GM12878 (cell line): ENCODE measurements around the gene THRAP3.

Source experiments
- CEBPB ChIP-seq, 2 experiments: fragments of 150-350 bp in 1 of 2; IDR thresholded peaks; 2 replicates each; pipeline ENCODE4 v1.6.1; 2012 to 2014; ENCODE audit warnings: low read depth in 2 of 2, low read length in 2 of 2, borderline replicate concordance in 1 of 2, inconsistent platforms in 1 of 2
- GABPA ChIP-seq: IDR thresholded peaks from 2 replicates; pipeline ENCODE4 v1.6.1; 2014; ENCODE audit warnings: antibody characterized with exemption, low read depth, mild to moderate bottlenecking, inconsistent platforms
- MXI1 ChIP-seq: fragments of 150-350 bp; IDR thresholded peaks from 2 replicates; pipeline ENCODE4 v1.6.1; 2011; ENCODE audit warnings: low read depth, mild to moderate bottlenecking, inconsistent platforms, low read length, improper control_type of control experiment
- RELA ChIP-seq: fragments of 450-650 bp; IDR thresholded peaks from 2 replicates; pipeline ENCODE4 v1.8.0; 2014; ENCODE audit warnings: borderline replicate concordance; ENCODE audit not compliant: partially characterized antibody
- ZNF622 ChIP-seq: fragments of 450-650 bp; IDR thresholded peaks from 2 replicates; pipeline ENCODE4 v1.6.1; 2017; ENCODE audit warnings: mild to moderate bottlenecking, inconsistent platforms
- TF ChIP-seq, protein P1 (sequence below): IDR thresholded peaks from 2 replicates; pipeline ENCODE4 v1.6.1; 2011; ENCODE audit warnings: low read depth, low read length, improper control_type of control experiment, borderline replicate concordance
- TF ChIP-seq, protein P2 (sequence below): fragments of 450-650 bp; conservative IDR thresholded peaks from 2 replicates; pipeline ENCODE4 v1.6.1; 2017; ENCODE audit warnings: mild to moderate bottlenecking, moderate library complexity
- TF ChIP-seq, protein P3 (sequence below), 3 experiments: IDR thresholded peaks in 2 of 3; conservative IDR thresholded peaks in 1 of 3; 2 replicates each; pipeline ENCODE4 v1.5.1; 2011; ENCODE audit warnings: low read depth in 3 of 3, low read length in 3 of 3, mild to moderate bottlenecking in 3 of 3, control low read depth in 2 of 3, moderate library complexity in 2 of 3, inconsistent platforms in 1 of 3, mixed read lengths in 1 of 3; ENCODE audit not compliant: control insufficient read depth in 2 of 3, insufficient read depth in 1 of 3; ENCODE audit errors: extremely low read depth in 1 of 3

DNA sequence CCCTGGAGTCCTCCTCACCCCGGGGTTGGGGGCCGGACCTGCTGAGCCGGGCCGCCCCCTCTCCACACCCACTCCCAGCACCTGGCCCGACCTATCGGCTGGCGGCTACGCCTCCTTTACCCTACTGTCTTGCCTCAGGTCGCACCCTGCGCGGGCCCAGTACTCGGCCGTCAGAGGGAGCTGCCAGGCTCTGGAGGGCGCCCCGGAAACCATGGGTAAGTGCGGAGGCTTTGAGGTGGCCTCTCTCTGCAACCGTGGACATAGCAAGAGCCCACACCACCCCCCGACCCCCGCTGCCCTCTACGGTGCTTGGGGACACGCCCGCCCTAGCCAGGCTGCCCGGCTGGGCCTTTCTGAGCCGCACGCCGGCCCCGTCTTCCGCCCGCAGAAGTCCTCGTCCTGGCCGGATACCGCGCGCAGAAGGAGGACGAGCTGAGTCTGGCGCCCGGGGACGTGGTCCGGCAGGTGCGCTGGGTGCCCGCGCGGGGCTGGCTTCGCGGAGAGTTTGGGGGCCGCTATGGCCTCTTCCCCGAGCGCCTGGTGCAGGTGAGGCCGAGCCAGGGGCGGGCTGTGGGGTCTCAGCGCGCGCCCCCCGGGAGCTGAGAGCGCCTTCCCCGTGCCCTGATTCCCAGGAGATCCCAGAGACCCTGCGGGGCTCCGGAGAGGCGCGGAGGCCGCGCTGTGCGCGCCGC, 82.1 kb downstream of the THRAP3 start, which contains the start of gene SH3D21:
- TF ChIP-seq, protein P1, sequence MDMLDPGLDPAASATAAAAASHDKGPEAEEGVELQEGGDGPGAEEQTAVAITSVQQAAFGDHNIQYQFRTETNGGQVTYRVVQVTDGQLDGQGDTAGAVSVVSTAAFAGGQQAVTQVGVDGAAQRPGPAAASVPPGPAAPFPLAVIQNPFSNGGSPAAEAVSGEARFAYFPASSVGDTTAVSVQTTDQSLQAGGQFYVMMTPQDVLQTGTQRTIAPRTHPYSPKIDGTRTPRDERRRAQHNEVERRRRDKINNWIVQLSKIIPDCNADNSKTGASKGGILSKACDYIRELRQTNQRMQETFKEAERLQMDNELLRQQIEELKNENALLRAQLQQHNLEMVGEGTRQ = no peak
- no peak for TF ChIP-seq GABPA
- TF ChIP-seq, protein P2, sequence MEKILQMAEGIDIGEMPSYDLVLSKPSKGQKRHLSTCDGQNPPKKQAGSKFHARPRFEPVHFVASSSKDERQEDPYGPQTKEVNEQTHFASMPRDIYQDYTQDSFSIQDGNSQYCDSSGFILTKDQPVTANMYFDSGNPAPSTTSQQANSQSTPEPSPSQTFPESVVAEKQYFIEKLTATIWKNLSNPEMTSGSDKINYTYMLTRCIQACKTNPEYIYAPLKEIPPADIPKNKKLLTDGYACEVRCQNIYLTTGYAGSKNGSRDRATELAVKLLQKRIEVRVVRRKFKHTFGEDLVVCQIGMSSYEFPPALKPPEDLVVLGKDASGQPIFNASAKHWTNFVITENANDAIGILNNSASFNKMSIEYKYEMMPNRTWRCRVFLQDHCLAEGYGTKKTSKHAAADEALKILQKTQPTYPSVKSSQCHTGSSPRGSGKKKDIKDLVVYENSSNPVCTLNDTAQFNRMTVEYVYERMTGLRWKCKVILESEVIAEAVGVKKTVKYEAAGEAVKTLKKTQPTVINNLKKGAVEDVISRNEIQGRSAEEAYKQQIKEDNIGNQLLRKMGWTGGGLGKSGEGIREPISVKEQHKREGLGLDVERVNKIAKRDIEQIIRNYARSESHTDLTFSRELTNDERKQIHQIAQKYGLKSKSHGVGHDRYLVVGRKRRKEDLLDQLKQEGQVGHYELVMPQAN = peak; percentile 36; the same call in 1 of the 2 replicates
- TF ChIP-seq ZNF622 = no peak
- TF ChIP-seq MXI1 = no peak
- TF ChIP-seq, protein P3, sequence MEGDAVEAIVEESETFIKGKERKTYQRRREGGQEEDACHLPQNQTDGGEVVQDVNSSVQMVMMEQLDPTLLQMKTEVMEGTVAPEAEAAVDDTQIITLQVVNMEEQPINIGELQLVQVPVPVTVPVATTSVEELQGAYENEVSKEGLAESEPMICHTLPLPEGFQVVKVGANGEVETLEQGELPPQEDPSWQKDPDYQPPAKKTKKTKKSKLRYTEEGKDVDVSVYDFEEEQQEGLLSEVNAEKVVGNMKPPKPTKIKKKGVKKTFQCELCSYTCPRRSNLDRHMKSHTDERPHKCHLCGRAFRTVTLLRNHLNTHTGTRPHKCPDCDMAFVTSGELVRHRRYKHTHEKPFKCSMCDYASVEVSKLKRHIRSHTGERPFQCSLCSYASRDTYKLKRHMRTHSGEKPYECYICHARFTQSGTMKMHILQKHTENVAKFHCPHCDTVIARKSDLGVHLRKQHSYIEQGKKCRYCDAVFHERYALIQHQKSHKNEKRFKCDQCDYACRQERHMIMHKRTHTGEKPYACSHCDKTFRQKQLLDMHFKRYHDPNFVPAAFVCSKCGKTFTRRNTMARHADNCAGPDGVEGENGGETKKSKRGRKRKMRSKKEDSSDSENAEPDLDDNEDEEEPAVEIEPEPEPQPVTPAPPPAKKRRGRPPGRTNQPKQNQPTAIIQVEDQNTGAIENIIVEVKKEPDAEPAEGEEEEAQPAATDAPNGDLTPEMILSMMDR (IDR thresholded peaks at IDR 0.05 in 2 of 3, conservative IDR thresholded peaks at IDR 0.05 in 1 of 3; ENCODE audit: control insufficient read depth in 2 of 3, extremely low read depth in 1 of 3, insufficient read depth in 1 of 3, low read depth in 3 of 3, low read length in 3 of 3) = peak in 2 of 3 experiments; percentile 14 to 17; a peak in 1 of 6 replicates
- TF ChIP-seq CEBPB (IDR thresholded peaks at IDR 0.05; ENCODE audit: borderline replicate concordance in 1 of 2, low read depth in 2 of 2, low read length in 2 of 2) = no peak
- TF ChIP-seq RELA = no peak
